Right ventricle myocardium inferior (tissue), 1 donor: Measurements from ENCODE around the gene TANGO2. TPM values are rescaled to one million over a fixed set of nuclear protein-coding genes. Genes with fewer than 3 reads are reported as not detected.

ENCODE experiments used
- ATAC-seq: fragments of 200-7000 bp; cut with Tn5 transposase; one replicate; pipeline ENCODE4 v1.9.1; 2020; ENCODE audit warnings: mild to moderate bottlenecking, moderate library complexity
- DNase-seq: peaks from one replicate; pipeline ENCODE4 v3.0.0; 2021; ENCODE audit errors: missing footprints
- intact Hi-C: fragments of 100-400 bp; cut with DNase I; formaldehyde crosslinking; loops from one replicate; pipeline ENCODE4 v1.11.0; 2022
- total RNA-seq: library from RNA; stranded (reverse); fragmentation: NEBNext Ultra II Directional; extraction: Animal tissue kit (Norgen Biotek cat#: 25700); gene quantifications from one replicate; pipeline ENCODE4 v1.2.1, GENCODE V29; 2021
- donor health status: DM: no; HTN: yes; CAD: no; lungs with severe emphysema.

Gene TANGO2
- total RNA-seq, 1 donor from 2014 or later: 54.6 TPM

DNA sequence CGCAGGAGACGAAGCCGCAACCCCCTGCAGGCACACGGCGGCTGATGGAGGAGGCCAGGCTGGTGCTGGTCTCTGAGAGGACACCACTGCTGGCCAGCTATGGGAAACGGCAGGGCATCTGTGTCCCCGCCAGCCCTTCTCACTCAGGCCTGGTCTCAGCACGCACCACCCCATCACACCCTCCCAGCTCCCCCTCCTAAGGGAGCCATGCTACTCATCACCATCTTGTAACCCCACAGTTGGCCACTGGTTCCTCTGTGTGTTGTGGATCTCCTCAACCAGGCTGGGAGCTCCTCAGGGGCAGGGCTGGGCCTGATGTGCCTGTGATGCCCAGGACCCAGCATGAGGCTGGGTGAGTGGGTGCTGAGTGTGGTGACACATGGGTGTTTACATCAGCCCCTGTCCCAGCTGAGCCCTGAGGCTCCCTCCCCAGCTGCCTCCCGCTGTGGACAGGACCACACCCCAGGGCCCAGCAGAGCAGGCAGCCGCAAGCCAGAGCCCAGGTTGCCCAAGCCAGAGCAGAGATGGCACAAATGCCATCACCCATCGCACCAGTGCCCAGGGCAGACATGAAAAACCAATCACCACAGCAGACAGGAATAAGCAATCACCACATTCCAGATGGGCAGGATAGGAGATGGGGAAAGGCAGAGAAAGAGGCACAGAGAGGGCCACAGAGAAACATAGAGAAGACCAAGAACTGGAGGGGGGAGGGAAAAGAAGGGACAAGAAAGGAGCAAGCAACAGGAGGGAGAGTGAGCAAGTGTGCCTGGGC lies 12.5 kb upstream of the TANGO2 start:
- ATAC-seq: no peak
- intact Hi-C loops: no loop called here
- no peak for DNase-seq

- DNase-seq (peak; percentile 59), ATAC-seq (no peak)
- intact Hi-C loops: no loop called here
These were observed 11.9 kb upstream of the TANGO2 start for GRCh38 chr22:20009018-20009491.

- DNase-seq (peak; percentile 56), ATAC-seq (no peak)
- intact Hi-C loops: loop anchor here (5.0 kb wide), 1 partner anchor 277 kb away; no protein-coding TSS in a partner anchor
These were observed 11.2 kb upstream of the TANGO2 start for GRCh38 chr22:20009582-20010306.

- DNase-seq: peak; percentile 63
- no peak for ATAC-seq
- intact Hi-C loops: loop anchor here (5.0 kb wide), 1 partner anchor 278 kb away; no protein-coding TSS in a partner anchor
These were observed 10.4 kb upstream of the TANGO2 start for GRCh38 chr22:20010307-20011122.

DNA sequence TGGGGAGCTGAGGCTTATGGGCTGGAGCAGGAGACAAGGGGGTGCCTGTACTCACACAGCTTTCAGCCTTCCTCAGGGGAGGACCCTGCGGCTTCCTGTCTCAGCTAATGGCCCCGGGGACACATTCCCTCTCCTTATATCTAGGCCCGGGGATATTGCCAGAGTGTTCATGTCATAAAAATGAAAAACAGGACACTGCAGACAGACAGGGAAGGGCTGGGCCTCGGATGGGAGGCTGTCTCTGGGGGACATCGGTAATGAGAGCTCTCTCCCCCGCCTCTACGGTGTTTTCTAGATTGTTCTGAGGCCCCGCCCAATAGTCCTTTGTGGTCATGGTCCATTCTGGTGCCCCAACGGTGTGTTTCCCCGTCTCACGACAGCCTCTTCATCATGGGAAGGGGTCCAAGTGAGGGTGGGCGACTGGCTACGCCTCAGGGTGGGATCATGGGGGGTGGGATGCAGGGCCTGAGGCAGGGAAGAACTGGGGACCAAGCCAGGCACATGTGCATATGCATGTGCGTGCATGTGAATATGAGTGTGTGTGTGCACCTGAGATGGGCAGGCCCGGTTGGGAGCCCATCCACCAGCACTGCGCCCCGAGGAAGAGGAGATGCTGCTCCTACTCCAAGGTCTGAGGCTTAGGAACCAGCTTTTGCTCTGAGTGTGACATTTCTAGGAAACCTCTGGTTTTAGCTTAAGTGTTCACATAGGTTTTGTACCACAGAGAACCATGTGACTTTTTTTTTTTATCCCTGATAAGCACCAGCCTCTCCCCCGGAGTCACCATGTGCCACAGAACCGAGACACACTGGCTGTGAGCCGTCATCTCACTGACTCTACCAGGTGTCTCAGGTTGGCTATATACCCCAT lies 9.6 kb upstream of the TANGO2 start:
- ATAC-seq (no peak), DNase-seq (no peak)

GRCh38 chr22:20011993-20012740 lies 8.7 kb upstream of the TANGO2 start:
- no peak for ATAC-seq
- no peak for DNase-seq
- intact Hi-C loops: loop anchor here (5.0 kb wide), 1 partner anchor 280 kb away; no protein-coding TSS in a partner anchor

More for the DNA sequence above, 9.6 kb upstream of the TANGO2 start:
- intact Hi-C loops: loop anchor here (5.0 kb wide), 1 partner anchor 279 kb away; no protein-coding TSS in a partner anchor

DNA sequence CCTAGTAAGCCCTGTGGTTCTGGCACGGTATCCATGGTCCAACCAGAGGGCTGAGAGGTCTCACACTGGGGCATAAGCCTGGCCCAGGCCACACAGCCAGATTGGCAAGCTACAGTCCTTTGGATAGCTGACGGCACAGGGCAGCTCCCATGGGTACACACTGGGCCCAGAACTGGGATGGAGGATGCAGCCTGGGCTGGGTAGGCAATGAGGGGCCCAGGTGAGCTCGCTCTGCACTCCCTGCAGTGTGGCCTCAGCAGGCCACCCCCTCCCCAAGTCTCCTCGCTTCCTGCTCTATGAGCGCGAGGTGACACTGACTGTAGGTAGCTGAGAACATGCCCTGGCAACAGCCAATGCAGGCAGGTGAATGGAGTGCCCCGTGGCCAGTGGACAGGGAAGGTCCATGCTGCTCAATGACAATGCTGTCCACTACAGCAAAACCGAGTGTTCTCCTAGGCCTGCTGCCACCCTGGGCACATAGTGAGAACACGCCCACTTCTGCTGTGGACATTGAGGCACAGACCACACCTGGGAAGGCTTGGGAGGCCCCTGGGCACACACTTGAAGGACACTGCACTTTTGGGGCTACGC lies 8.1 kb upstream of the TANGO2 start:
- DNase-seq (peak; percentile 59), ATAC-seq (no peak)
- intact Hi-C loops: loop anchor here (1.0 to 5.0 kb wide), 2 partner anchors 43 to 281 kb away; no protein-coding TSS in a partner anchor

GRCh38 chr22:20013382-20013871 lies 7.5 kb upstream of the TANGO2 start:
- ATAC-seq: peak; percentile 40
- peak; percentile 87 for DNase-seq

DNA sequence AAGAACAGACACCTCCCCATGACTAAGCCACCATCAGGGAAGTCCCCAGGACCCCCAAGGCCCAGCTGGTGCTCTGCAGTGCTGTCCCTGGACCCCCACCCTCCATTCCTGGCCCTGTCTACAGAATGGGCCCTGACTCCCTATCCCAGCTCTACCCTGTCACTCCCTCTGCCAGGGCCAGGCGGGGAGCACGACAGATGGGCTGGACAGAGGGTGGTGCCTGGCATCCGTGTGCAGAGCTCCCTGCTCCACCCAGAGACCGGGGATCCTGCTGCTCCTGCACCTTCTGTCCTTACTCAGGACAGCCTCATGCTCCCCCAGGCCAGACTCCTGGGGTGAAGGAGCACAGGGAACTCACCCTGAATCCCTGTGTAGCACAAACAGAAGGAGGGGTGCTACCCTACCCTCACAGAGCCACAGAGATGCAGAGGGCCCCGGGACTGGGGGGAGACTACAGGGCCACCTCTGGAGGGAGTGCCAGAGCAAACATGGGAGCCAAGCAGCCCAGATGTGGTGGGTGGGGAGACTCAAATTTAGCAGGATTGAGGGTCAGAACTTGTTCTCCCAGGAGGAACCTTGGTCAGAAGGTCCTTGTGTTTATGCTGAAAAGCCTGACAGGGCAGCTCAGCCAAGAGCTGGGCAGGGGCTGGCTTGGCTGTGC lies 6.3 kb upstream of the TANGO2 start:
- peak; percentile 63 for DNase-seq
- intact Hi-C loops: loop anchor here (5.0 kb wide), 2 partner anchors 68 to 282 kb away; partner anchors contain the start of gene DGCR8
- ATAC-seq: no peak

More at GRCh38 chr22:20013382-20013871, 7.5 kb upstream of the TANGO2 start:
- intact Hi-C loops: loop anchor here (1.0 to 5.0 kb wide), 2 partner anchors 43 to 281 kb away; no protein-coding TSS in a partner anchor

DNA sequence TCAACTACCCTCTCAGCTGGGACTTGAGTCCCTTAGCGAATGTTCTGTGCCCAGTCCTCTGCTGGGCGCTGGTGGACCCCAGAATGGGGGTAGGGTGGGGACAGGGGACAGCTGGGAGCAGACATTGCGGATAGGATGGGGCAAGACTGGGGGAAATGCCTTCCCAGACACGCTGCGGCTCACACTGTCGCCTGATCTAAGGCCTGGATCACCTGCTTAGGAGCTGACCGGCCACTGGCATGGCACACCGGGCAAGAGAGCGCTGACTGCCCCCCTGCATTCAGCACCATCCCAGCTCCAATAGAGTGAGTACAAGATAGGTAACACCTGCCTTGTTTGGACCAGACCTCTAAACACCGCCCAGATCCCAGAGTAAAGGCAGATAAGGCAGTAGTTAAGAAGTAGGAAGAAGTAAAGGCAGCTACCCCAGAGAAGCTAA lies 5.7 kb upstream of the TANGO2 start:
- DNase-seq (no peak), ATAC-seq (no peak)
- intact Hi-C loops: loop anchor here (5.0 kb wide), 1 partner anchor 67 kb away; the partner anchor contains the start of gene DGCR8

GRCh38 chr22:20015971-20016733 lies 4.8 kb upstream of the TANGO2 start:
- intact Hi-C loops: loop anchor here (5.0 kb wide), 1 partner anchor 66 kb away; the partner anchor contains the start of gene DGCR8
- DNase-seq (peak; percentile 70), ATAC-seq (no peak)

- ATAC-seq: peak; percentile 67
- intact Hi-C loops: loop anchor here (5.0 kb wide), 1 partner anchor 65 kb away; the partner anchor contains the start of gene DGCR8
- DNase-seq: peak; percentile 95
These were observed 3.9 kb upstream of the TANGO2 start, which contains the start of gene ARVCF for GRCh38 chr22:20016734-20017621. Gene ARVCF (minus strand): TSS chr22:20016823. CDS start chr22:19990794, 26,029 bp downstream.

DNA sequence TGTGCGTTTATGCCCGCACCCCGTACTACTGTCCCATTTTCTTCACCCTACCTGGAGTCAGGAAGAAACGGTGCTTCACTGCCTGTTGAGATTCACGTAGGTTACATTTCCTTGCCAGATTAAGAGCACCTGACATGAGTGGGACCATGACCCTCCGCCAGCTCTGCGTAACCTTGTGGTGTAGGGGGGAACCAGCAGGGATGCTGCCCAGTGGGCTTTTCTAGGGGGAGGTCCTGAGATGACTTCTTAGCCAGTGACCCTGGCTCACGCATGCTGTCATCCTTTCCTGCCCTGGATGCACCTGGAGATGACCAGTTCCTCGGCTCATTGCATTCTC lies 3.3 kb upstream of the TANGO2 start:
- intact Hi-C loops: loop anchor here (5.0 kb wide), 1 partner anchor 65 kb away; the partner anchor contains the start of gene DGCR8
- ATAC-seq (no peak), DNase-seq (no peak)

GRCh38 chr22:20018001-20018400 lies 2.9 kb upstream of the TANGO2 start:
- DNase-seq (no peak), ATAC-seq (no peak)
- intact Hi-C loops: loop anchor here (5.0 kb wide), 1 partner anchor 64 kb away; the partner anchor contains the start of gene DGCR8
